Fibroblast of gingiva (primary cell): ENCODE data around the gene CAMTA1.

Source experiments
- DNase-seq: peaks from one replicate; pipeline ENCODE4 v3.0.0-alpha.2; 2011; ENCODE audit warnings: low read depth

CAMTA1 gene

GRCh38 chr1:7285856-7286454, 500.7 kb downstream of the CAMTA1 start:
- no peak for DNase-seq

DNA sequence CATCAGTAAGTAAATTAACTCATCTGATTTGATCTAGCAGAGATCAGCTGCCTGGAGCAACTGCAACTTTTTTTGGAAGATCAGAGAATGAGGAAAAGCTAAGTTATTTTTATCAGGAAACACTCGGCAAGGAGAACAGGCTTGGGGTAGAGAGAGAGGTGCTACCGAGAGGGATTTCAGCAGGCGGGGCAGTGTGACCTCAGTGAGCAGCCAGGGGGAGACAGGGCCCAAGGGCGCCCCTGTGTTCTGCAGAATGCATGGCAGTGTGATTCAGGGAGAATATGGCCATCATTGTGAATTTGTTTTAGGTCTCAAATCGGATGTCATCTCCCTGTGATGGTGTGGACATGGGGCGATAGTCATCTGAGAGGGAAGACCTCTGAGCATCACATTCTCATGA, 501.8 kb downstream of the CAMTA1 start:
- DNase-seq = no peak

DNA sequence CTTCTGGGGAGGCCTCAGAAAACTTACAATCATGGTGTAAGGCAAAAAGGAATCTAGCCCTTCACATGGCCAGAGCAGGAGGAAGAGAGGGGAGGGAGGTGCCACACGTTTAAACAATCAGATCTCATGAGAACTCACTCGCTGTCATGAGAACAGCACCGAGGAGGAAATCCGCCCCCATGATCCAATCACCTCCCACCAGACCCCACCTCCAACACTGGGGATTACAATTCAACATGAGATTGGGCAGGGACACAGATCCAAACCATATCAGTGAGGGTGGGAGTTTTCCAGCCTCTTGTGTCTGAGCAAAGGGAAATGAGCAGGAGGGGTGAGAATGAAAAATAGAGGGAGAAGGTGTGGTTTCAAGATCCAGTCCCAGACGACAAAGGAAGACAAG, 503.7 kb downstream of the CAMTA1 start:
- no peak for DNase-seq

GRCh38 chr1:7289694-7290093, 504.4 kb downstream of the CAMTA1 start:
- no peak for DNase-seq

- DNase-seq = peak; percentile 91
Measured at GRCh38 chr1:7290971-7291970, 506.0 kb downstream of the CAMTA1 start.

GRCh38 chr1:7292036-7292681, 506.9 kb downstream of the CAMTA1 start:
- peak; percentile 14 for DNase-seq

DNA sequence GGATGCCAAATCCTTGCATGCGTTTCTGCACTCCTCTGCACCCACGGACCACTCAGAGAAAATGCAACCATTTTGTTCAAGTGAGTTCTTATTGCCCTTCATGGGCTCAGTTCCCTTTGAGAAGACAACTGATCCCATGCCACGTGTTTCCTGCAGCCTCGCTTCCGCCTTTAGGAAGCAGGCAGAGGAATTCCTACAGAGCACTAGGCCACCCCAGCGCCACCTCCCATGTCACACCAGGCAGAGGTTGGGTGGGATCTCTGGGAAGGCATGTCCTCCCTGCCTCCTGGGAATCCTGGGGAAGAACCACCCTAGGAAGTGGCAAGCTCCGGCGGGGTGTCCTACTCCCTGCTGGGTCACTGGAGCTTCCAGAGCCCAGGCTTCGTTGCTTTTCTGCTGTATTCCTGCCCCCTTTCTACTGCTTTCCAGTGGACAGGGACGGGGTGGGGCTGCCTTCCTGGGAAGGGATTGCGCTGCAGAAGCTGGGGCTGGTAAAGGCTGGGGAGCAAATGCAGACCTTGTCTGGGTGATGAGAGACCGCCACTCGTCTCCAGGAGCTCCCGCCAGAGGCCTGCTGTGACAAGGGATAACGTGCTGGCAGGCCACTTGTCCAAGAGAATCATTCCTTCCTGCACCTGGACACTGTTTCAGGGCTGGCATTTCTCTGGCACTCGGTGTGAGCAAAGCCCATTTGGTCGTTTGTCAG, 507.6 kb downstream of the CAMTA1 start:
- no peak for DNase-seq

GRCh38 chr1:7293702-7294629, 508.7 kb downstream of the CAMTA1 start:
- no peak for DNase-seq

DNA sequence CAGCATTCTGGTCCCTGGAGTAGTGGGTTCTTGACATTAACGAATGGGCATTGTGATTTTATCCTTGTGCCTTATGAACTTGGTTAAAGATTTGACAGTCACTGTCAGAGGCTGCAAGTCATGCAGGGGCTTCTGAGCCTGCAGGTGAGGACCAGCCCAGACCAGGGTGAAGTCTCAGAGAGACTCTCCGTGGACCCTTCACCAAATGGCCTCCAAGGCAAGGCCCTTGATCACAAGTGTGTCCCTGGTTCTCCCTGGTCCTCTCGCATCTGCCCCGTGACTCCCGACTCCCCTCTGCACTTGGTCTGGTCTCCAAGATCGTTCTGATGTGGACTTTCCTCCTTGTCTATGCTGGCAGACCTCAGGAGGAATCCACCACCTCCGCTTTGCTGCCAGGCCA, 509.4 kb downstream of the CAMTA1 start:
- no peak for DNase-seq

GRCh38 chr1:7295946-7296345, 510.7 kb downstream of the CAMTA1 start:
- no peak for DNase-seq

DNA sequence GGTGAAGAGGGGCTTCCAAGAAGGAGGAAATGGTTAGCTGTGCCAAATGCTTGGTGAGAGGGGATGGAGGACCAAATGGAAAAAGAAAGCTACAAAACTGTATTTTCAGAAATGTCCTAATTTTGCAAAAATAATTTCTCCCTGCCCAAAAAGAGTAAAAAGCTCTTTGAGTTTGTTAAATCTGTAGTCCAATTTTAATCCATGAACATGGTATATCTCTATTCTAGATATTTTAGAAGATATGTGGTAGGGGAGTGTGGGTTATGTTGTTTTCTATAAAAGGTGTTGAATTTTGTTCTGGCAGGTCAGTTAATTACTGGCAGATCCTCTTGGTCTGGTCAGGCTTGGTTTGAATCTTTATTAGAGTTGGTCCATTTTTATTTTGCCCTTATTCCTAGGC, 511.7 kb downstream of the CAMTA1 start:
- no peak for DNase-seq

DNA sequence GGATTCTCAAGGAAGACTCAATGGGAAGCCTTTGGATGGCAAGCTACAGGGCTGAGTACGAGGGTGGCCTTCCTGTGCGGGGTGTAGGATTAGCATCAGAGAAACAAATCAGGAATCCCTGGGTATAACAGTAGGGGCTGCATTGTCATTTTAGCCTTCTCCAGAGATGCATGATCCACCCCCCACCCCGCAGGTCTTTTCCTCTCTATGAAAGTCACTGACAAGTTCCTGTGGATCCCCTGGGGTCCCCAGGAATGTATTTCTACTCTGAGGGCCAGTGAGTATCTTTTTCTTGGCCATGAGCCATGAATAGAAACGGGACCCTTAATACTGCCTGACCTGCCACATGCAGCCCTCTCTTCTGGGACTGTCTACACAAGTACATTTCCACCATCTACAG, 512.9 kb downstream of the CAMTA1 start:
- no peak for DNase-seq

DNA sequence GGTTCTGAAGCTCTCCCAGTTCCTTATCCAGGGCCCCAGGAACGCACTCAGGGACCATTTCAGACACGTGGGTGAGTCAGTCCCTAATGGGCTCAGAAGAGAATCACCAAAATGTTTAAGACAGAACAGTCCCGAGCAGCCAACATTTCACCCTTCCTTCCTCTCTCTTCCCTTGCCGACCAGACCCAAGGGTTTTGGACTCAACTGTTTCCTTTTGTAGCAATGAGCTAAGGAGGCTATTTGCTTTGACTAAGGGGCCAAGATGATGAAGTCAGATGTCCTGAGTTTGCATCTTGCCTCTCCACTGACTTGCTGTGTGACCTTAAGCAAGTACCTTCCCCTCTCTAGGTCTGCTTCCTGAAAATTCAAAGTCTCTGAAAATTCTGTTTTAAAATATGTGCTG, 513.5 kb downstream of the CAMTA1 start:
- peak; percentile 37 for DNase-seq

DNA sequence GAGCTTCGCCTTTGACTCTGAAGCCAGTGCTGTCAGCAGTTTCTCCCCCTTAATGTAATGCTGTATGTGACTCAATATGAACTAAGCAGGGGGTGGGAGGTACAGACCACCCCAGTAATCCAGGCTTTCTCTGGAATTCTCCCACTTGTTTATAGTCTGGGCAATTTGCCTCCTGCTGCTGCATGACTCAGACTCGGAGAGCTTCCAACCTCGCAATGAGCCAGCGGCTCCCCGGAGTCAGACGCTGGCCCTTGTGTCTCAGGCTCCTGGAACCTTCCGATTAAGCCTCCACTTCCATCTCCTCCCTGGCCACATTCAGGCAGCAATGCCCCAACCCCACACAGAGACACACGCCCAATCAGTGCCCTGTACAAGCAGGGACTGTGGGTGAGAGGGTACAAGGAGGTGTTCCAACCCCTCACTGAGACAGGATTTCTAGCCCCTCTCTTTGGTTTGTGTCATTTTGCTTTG, 514.1 kb downstream of the CAMTA1 start:
- peak; percentile 94 for DNase-seq

DNA sequence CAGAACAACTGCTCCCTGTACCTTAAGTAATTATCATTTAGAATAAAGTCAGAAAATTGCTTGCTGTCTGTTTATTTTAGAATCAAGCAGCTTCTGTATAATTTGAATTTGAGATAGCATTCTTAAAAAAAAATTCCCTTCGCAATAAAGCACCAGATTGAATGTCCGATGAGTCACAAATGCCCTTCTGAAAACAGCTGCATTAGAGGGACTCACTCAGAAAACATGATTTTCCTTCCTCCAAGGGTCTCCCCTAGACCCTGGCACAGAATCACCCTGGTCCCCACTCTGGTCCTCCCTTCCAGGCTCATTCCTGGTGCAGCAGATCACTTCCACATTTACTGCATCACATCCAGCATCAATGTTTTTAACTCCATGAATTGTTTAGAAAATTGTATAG, 514.7 kb downstream of the CAMTA1 start:
- DNase-seq = peak; percentile 74

GRCh38 chr1:7300893-7301663, 515.8 kb downstream of the CAMTA1 start:
- peak; percentile 64 for DNase-seq

DNA sequence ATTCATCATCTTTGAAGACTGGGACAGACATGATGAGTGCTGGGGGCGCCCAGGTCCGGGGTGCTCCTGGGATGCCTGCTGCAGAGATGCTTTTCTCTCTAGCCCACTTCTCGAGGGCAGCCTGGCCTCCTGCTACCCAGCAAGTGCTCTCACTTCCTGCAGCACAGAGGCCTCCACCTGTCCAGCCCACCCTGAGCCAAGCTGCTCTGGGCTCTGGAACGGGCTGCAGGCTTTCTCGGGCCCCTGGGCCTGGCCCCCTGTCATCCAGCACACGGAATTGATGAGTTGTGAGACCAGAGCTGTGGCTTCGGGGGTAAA, 516.4 kb downstream of the CAMTA1 start:
- DNase-seq = no peak

DNA sequence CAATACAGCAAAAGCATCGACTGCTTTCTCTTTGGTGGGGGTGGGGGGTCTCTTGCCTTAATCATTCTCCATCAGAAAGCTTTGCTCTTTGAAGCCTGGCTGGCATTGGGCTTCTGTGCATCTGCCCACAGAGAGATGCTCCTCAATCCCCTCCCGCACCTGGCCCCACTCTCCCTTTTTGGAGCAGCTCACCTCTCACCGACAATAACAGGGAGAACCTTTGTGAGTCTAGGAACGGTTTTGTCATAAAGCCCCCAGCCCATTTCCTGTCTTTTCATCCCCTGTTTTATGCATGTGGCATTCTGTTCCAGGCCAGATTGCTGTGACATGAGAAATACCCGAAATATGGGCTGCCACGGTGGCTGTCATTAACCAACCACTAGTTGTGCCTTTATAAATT, 516.9 kb downstream of the CAMTA1 start:
- no peak for DNase-seq

GRCh38 chr1:7302873-7303272, 517.6 kb downstream of the CAMTA1 start:
- DNase-seq = no peak

DNA sequence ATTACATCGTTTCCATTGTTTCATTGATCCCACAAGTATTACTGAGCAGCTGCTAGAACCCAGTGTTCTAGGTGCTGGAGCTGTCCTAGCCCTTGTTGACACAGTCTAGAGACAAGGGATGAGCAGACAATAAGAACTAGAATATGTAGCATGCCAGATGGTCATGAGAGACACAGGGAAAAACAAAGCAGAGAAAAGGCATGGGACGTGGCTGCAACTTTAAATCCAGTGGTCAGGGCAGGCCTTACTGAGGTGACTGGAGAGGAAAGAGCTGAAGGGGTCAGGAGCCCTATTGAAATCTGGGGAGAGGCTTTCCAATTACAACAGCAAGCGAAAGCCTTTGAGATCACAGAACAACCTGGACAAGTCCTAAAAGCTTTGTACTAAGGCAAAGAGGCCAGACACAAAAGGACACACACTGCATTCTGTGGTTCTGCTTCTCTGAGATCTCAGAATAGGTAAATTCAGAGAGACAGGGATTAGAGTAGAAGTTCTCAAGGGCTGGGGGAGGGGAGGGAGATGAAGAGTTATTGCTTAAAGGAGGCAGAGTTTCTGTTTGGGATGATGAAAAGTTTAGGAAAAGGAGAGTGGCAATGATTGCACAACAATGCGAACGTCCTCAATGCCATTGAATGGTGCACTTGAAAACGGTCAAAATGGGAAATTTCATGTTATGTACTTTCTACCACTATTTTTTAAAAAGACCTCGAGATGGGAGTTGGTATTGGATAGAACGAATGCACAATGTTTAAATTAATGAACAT, 518.5 kb downstream of the CAMTA1 start:
- DNase-seq = no peak
